HG02588 (cell line): ENCODE measurements around the gene SSTR3.

Experiments used
- ATAC-seq: cut with Tn5 transposase; IDR thresholded peaks from one replicate; pipeline ENCODE4 v1.9.1; 2021; ENCODE audit warnings: mild to moderate bottlenecking, moderate library complexity; ENCODE audit not compliant: unreplicated experiment

SSTR3 gene

GRCh38 chr22:37229805-37230672 lies 17.8 kb upstream of the SSTR3 start:
- no peak for ATAC-seq

GRCh38 chr22:37229012-37229804 lies 16.9 kb upstream of the SSTR3 start:
- no peak for ATAC-seq

GRCh38 chr22:37228106-37229011 lies 16.1 kb upstream of the SSTR3 start:
- no peak for ATAC-seq

GRCh38 chr22:37226514-37226913 lies 14.2 kb upstream of the SSTR3 start:
- no peak for ATAC-seq

- ATAC-seq = no peak
These were observed 13.8 kb upstream of the SSTR3 start for GRCh38 chr22:37226087-37226486.

GRCh38 chr22:37225481-37225880 lies 13.2 kb upstream of the SSTR3 start:
- no peak for ATAC-seq

GRCh38 chr22:37224757-37225420 lies 12.6 kb upstream of the SSTR3 start:
- no peak for ATAC-seq

- no peak for ATAC-seq
These were observed 11.8 kb upstream of the SSTR3 start for GRCh38 chr22:37223965-37224551.

- no peak for ATAC-seq
These were observed 10.2 kb upstream of the SSTR3 start for GRCh38 chr22:37222440-37222971.

- no peak for ATAC-seq
These were observed 9.4 kb upstream of the SSTR3 start for GRCh38 chr22:37221424-37222333.

GRCh38 chr22:37220543-37220981 lies 8.3 kb upstream of the SSTR3 start:
- no peak for ATAC-seq

- peak; percentile 8 for ATAC-seq
These were observed 7.3 kb upstream of the SSTR3 start for GRCh38 chr22:37219533-37219932.

GRCh38 chr22:37218771-37219411 lies 6.6 kb upstream of the SSTR3 start:
- ATAC-seq = peak; percentile 85

- no peak for ATAC-seq
These were observed 6.1 kb upstream of the SSTR3 start for GRCh38 chr22:37218399-37218770.

GRCh38 chr22:37215890-37216289 lies 3.6 kb upstream of the SSTR3 start:
- no peak for ATAC-seq

GRCh38 chr22:37214731-37215030 lies 2.4 kb upstream of the SSTR3 start:
- ATAC-seq = no peak

GRCh38 chr22:37213941-37214730 lies 1.9 kb upstream of the SSTR3 start:
- no peak for ATAC-seq
